Duodenal mucosa (tissue), 2 donors: ENCODE results near the gene CCK.

ENCODE experiments used
- H3K27ac ChIP-seq: one replicate; pipeline ENCODE4 v1.7.0; 2013; ENCODE audit warnings: low read depth, low read length
- H3K27me3 ChIP-seq, 2 donors: one replicate each; pipeline ENCODE4 v1.7.0; 2013; ENCODE audit warnings: low read length in 2 of 2, control low read depth in 1 of 2; ENCODE audit not compliant: insufficient read depth in 2 of 2, control insufficient read depth in 1 of 2
- H3K36me3 ChIP-seq, 2 donors: one replicate each; pipeline ENCODE4 v1.7.0; 2013; ENCODE audit warnings: low read length in 2 of 2, control low read depth in 1 of 2; ENCODE audit not compliant: insufficient read depth in 2 of 2, control insufficient read depth in 1 of 2
- H3K4me1 ChIP-seq, 2 donors: one replicate each; pipeline ENCODE4 v1.7.0; 2013; ENCODE audit warnings: low read length in 2 of 2, control low read depth in 1 of 2; ENCODE audit not compliant: insufficient read depth in 2 of 2, control insufficient read depth in 1 of 2
- H3K4me3 ChIP-seq, 2 donors: one replicate each; pipeline ENCODE4 v1.7.0; 2013; ENCODE audit warnings: low read length in 2 of 2, low read depth in 1 of 2
- H3K9ac ChIP-seq, 2 donors: one replicate each; pipeline ENCODE4 v1.7.0; 2013; ENCODE audit warnings: low read length in 2 of 2, low read depth in 1 of 2
- H3K9me3 ChIP-seq, 2 donors: one replicate each; pipeline ENCODE4 v1.7.0; 2013; ENCODE audit warnings: low read length in 2 of 2, control low read depth in 1 of 2; ENCODE audit not compliant: control insufficient read depth in 1 of 2

CCK gene

DNA sequence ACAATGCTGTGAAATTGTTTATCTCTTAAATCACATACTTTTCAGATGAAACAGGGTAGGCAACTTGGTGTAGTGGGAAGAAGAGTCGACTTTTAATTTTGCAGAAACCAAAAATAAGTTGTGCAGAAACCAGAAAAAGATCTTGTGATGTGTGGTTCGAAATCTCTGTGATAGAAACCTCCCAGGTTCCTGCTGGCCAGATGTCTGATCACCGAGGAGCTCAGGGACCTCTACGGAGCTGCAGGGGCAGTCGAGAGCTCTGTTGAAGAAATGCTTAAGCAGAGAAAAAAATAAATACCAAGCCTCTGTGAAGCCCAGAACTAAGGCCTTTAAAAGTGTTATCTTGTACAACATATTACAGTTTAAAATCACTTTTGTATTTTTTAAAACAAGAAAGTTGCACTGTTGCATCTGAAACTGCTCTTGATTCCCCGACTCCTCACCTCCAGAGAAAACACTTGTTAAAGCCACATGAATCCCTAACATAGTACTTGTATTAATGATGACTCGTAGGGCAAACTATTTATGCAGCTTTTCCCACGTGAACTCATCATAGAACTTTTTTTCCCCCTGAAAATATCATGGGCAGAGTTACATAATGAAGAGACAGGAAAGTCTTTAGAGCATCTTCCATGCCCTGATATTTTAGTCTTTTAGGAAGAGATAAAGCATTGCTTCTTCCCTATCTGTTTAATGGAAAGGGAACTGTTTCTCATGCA, 51.3 kb downstream of the CCK start:
- no peaks in the 10 kb centered on the region for H3K27me3 ChIP-seq
- H3K4me3 ChIP-seq: no peak overlapping the region
- H3K9me3 ChIP-seq: no peaks in the 10 kb centered on the region
- H3K4me1 ChIP-seq: peaks cover 5 to 15% of the 10 kb centered on the region in 2 donors
- H3K27ac ChIP-seq: no peak overlapping the region
- H3K36me3 ChIP-seq: peaks cover 30 to 64% of the 10 kb centered on the region in 2 donors
- H3K9ac ChIP-seq: no peak overlapping the region

DNA sequence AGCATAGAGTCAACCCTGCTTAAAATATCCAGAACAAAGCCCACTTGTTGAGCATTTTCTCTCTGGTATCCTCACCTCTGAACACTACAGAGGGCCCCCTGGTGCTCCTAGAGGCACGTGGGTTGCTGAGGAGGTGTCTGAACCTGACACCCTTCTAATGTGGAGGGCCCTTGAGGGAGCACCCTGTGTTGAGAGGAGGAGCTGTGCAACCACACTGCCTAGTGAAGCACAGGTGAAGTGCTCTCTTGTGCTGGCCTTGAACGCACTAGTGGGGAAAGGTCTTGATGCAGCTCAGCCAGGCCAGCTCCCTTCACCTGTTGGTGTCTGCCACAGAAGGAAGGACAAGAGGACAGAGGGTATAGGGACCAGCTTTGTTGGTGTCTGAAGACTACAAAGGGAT, 51.9 kb downstream of the CCK start:
- Histone ChIP-seq H3K4me3 (no peak overlapping the region), H3K4me1 (peaks cover 5 to 15% of the 10 kb centered on the region in 2 donors), H3K36me3 (peaks cover 32 to 62% of the 10 kb centered on the region in 2 donors), H3K27ac (no peak overlapping the region), H3K9me3 (no peaks in the 10 kb centered on the region), H3K27me3 (no peaks in the 10 kb centered on the region), H3K9ac (no peak overlapping the region)

GRCh38 chr3:42213417-42213816, 52.6 kb downstream of the CCK start:
- peaks cover 37 to 63% of the 10 kb centered on the region in 2 donors for H3K36me3 ChIP-seq
- H3K9me3 ChIP-seq: no peaks in the 10 kb centered on the region
- peaks cover 5 to 15% of the 10 kb centered on the region in 2 donors for H3K4me1 ChIP-seq
- H3K4me3 ChIP-seq: no peak overlapping the region
- H3K9ac ChIP-seq: no peak overlapping the region
- no peak overlapping the region for H3K27ac ChIP-seq
- H3K27me3 ChIP-seq: no peaks in the 10 kb centered on the region

DNA sequence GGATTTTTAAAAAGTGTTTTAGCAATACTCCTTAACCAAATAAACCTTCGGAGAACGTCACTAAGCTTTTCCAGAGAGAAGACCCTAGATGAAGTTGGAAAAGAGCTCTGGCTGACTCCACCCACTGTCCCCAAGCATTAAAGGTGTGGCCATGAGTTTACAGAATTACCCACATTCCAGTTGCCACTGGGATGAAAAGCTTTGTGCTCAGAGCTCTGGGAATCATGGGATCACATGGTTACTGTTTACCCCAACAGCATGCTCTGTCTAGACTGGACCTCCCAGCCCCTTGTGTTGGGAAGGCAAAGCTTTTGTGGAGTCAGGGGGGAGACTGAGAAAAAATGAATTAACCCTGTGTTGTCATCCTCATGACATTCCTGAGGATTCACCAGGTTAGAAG, 55.3 kb downstream of the CCK start:
- no peaks in the 10 kb centered on the region for H3K27me3 ChIP-seq
- peaks cover 5 to 15% of the 10 kb centered on the region in 2 donors for H3K4me1 ChIP-seq
- no peaks in the 10 kb centered on the region for H3K9me3 ChIP-seq
- H3K36me3 ChIP-seq: peaks cover 53 to 81% of the 10 kb centered on the region in 2 donors
- H3K27ac ChIP-seq: no peak overlapping the region
- no peak overlapping the region for H3K4me3 ChIP-seq
- no peak overlapping the region for H3K9ac ChIP-seq

GRCh38 chr3:42209917-42210316, 56.1 kb downstream of the CCK start:
- Histone ChIP-seq H3K4me3 (no peak overlapping the region), H3K9ac (no peak overlapping the region), H3K9me3 (no peaks in the 10 kb centered on the region), H3K4me1 (peaks cover 5 to 15% of the 10 kb centered on the region in 2 donors), H3K36me3 (peaks cover 57 to 81% of the 10 kb centered on the region in 2 donors), H3K27me3 (no peaks in the 10 kb centered on the region), H3K27ac (no peak overlapping the region)
